ENCODE measurements around the gene ERICH6B. TPM values are rescaled to one million over a fixed set of nuclear protein-coding genes. Genes with fewer than 3 reads are reported as not detected.

Gene ERICH6B
- total and polyA plus RNA-seq, 2 of the 8 experiments (the other 6 are each of a cell fraction or from before 2014, with no cell fraction given): not detected

- H4K5ac ChIP-seq (ENCODE audit: insufficient read length, low read depth, low read length): no peak overlapping the region
- CTCF ChIA-PET (ENCODE audit: partially characterized antibody): interaction anchor here (1.1 kb wide), 1 partner anchor 19 kb away, joined by 3 read pairs; no protein-coding TSS in a partner anchor
- H3K27ac ChIP-seq (ENCODE audit: low read depth, low read length): no peak overlapping the region
- H2BK20ac ChIP-seq (ENCODE audit: low read length): no peak overlapping the region
- H3K23me2 ChIP-seq (ENCODE audit: low read depth, low read length): no peaks in the 10 kb centered on the region
- no peak overlapping the region for H3K4ac ChIP-seq (replicated peaks; ENCODE audit: insufficient read length, low read depth, low read length)
- H2BK5ac ChIP-seq (ENCODE audit: low read depth, low read length): no peak overlapping the region
- no peak overlapping the region for H2BK15ac ChIP-seq (ENCODE audit: low read length)
- H3K27me3 ChIP-seq (replicated peaks in 1 of 4; ENCODE audit: control insufficient read depth in 3 of 4, extremely low read depth in 1 of 4, insufficient read depth in 3 of 4, low read length in 3 of 4): no peaks in the 10 kb centered on the region
- H2AFZ ChIP-seq (ENCODE audit: low read length): no peak overlapping the region
- H2BK12ac ChIP-seq (ENCODE audit: low read depth, low read length): no peak overlapping the region
- H2BK120ac ChIP-seq (replicated peaks; ENCODE audit: low read depth, low read length): no peak overlapping the region
- no peak for FAIRE-seq
- no peaks in the 10 kb centered on the region for H3K9me3 ChIP-seq (ENCODE audit: insufficient read depth in 2 of 2, low read depth in 1 of 2, low read length in 1 of 2)
- no peak overlapping the region for H4K91ac ChIP-seq (replicated peaks; ENCODE audit: insufficient read length, low read length)
- H3K79me2 ChIP-seq (ENCODE audit: control insufficient read depth in 1 of 2, insufficient read depth in 2 of 2, low read length in 2 of 2): no peaks in the 10 kb centered on the region
- no peaks in the 10 kb centered on the region for H4K20me1 ChIP-seq (replicated peaks in 1 of 2; ENCODE audit: control insufficient read depth in 1 of 2, insufficient read depth in 2 of 2, low read length in 2 of 2)
- H3K4me2 ChIP-seq (ENCODE audit: insufficient read depth in 1 of 2, low read depth in 2 of 2, low read length in 2 of 2): no peak overlapping the region
- no peaks in the 10 kb centered on the region for H3K79me1 ChIP-seq (ENCODE audit: low read depth, low read length)
- H3K23ac ChIP-seq (ENCODE audit: insufficient read length): no peak overlapping the region
- POLR2A ChIA-PET (ENCODE audit: partially characterized antibody): no interaction called here
- H4K8ac ChIP-seq (ENCODE audit: extremely low read depth, insufficient read depth, low read length): no peak overlapping the region
- DNase-seq (ENCODE audit: low read depth in 1 of 2, low spot score in 2 of 2): no peak
- no peak overlapping the region for H3K18ac ChIP-seq (ENCODE audit: extremely low read depth, low read length)
- H3K4me3 ChIP-seq (ENCODE audit: extremely low read depth in 1 of 4, insufficient read depth in 2 of 4, low read depth in 3 of 4, low read length in 4 of 4): no peak overlapping the region
- H3K36me3 ChIP-seq (ENCODE audit: control insufficient read depth in 2 of 4, insufficient read depth in 4 of 4, low read length in 3 of 4): peaks cover 0 to 35% (median 13%) of the 10 kb centered on the region in 4 experiments; a peak in 4 of 8 replicates
- H2AK5ac ChIP-seq (ENCODE audit: low read depth, low read length): no peak overlapping the region
- no peak overlapping the region for H3K56ac ChIP-seq (replicated peaks; ENCODE audit: insufficient read length, low read depth, low read length)
- WGBS, 2 experiments (ENCODE audit: extremely low coverage in 1 of 2, insufficient coverage in 1 of 2, insufficient read length in 1 of 2, insufficient replicate concordance in 2 of 2, low coverage in 1 of 2, low lambda C conversion rate in 2 of 2, missing lambda C conversion rate in 1 of 2): 96% methylated on average over 1 of the region's 1 CpG; no CpG with 5 or more reads in 1 of the 2 experiments
- no peaks in the 10 kb centered on the region for H3K4me1 ChIP-seq (replicated peaks in 1 of 4; ENCODE audit: control insufficient read depth in 3 of 4, insufficient read depth in 4 of 4, low read length in 3 of 4)
- no peak overlapping the region for H3K14ac ChIP-seq (ENCODE audit: insufficient read length)
- no peak overlapping the region for H3K9ac ChIP-seq (replicated peaks in 1 of 4; ENCODE audit: extremely low read depth in 1 of 4, low read depth in 3 of 4, low read length in 3 of 4)
- TF ChIP-seq CTCF (IDR thresholded peaks at IDR 0.05; ENCODE audit: control extremely low read depth in 1 of 3, insufficient read depth in 1 of 3, low read depth in 1 of 3, low read length in 3 of 3) (no peak), TAF7 (optimal IDR thresholded peaks at IDR 0.05; ENCODE audit: borderline replicate concordance, low read depth, low read length) (no peak), SP2 (IDR thresholded peaks at IDR 0.05; ENCODE audit: low read length) (no peak), CBX8 (IDR thresholded peaks at IDR 0.05; ENCODE audit: borderline replicate concordance, low read depth, low read length) (no peak), RXRA (IDR thresholded peaks at IDR 0.05; ENCODE audit: insufficient read depth, low read depth, low read length) (no peak), KDM5A (IDR thresholded peaks at IDR 0.05; ENCODE audit: low read length) (no peak)
These were observed 123.0 kb downstream of the ERICH6B start for GRCh38 chr13:45492538-45492937.
